Measurements from ENCODE around the gene SLC25A42.

DNA sequence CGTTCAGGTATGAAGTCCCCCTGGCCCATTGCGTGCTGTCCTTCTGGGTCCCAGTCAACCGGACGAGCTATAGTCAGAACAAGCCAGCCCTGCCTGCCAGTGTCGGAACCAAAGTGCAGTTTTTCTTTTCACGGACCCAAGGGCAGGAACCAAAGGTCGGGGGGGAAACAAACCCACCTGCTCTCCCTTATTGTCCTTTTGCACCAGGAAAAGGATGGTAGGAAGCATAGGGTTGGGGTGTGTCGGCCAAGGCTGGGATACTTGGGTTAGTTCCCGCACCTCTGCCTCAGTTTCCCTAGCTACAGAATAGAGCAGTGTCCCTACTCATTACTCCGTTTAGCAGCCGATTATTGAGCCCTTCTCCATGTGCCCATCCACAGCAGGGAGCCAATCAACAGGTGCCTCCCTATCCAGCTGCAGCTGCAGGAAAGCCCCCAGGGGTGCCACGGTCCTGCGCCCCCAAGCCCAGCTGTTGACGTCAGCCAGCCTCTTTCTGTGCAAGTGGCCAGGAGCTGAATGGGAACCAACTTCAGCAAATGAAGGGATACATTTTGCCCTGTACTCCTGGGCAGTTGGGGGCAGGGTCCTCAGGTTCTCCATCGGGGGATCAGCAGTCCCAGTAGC, 9.4 kb upstream of the SLC25A42 start:
- TF ChIP-seq, protein P1, sequence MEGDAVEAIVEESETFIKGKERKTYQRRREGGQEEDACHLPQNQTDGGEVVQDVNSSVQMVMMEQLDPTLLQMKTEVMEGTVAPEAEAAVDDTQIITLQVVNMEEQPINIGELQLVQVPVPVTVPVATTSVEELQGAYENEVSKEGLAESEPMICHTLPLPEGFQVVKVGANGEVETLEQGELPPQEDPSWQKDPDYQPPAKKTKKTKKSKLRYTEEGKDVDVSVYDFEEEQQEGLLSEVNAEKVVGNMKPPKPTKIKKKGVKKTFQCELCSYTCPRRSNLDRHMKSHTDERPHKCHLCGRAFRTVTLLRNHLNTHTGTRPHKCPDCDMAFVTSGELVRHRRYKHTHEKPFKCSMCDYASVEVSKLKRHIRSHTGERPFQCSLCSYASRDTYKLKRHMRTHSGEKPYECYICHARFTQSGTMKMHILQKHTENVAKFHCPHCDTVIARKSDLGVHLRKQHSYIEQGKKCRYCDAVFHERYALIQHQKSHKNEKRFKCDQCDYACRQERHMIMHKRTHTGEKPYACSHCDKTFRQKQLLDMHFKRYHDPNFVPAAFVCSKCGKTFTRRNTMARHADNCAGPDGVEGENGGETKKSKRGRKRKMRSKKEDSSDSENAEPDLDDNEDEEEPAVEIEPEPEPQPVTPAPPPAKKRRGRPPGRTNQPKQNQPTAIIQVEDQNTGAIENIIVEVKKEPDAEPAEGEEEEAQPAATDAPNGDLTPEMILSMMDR (IDR thresholded peaks at IDR 0.05) = no peak
- TF ChIP-seq EZH2 (IDR thresholded peaks at IDR 0.05; ENCODE audit: borderline replicate concordance, insufficient read depth, low read depth, low read length, poor library complexity, severe bottlenecking) = no peak
